GM19397 (cell line): ENCODE data around the gene DAAM2.

Experiments
- ATAC-seq: cut with Tn5 transposase; IDR thresholded peaks from one replicate; pipeline ENCODE4 v1.9.1; 2021; ENCODE audit warnings: mild to moderate bottlenecking, moderate library complexity; ENCODE audit not compliant: unreplicated experiment

DAAM2 gene

GRCh38 chr6:39791850-39792539 lies at the start of gene DAAM2:
Gene DAAM2, plus strand, starts transcription at chr6:39792376. Its CDS starts 63,927 bp downstream, at chr6:39856303.
- ATAC-seq: no peak

GRCh38 chr6:39746795-39747194 lies 45.4 kb upstream of the DAAM2 start:
- ATAC-seq: no peak

- ATAC-seq: no peak
Observed at GRCh38 chr6:39752835-39753724, 39.1 kb upstream of the DAAM2 start.

GRCh38 chr6:39753725-39754045 lies 38.5 kb upstream of the DAAM2 start:
- no peak for ATAC-seq

GRCh38 chr6:39754514-39755115 lies 37.6 kb upstream of the DAAM2 start:
- no peak for ATAC-seq

GRCh38 chr6:39755231-39755630 lies 36.9 kb upstream of the DAAM2 start:
- no peak for ATAC-seq

- ATAC-seq: no peak
Observed at GRCh38 chr6:39756582-39756981, 35.6 kb upstream of the DAAM2 start.

- ATAC-seq: no peak
Observed at GRCh38 chr6:39758905-39759605, 33.1 kb upstream of the DAAM2 start.

GRCh38 chr6:39760226-39760952 lies 31.8 kb upstream of the DAAM2 start:
- ATAC-seq: no peak

GRCh38 chr6:39765508-39766065 lies 26.6 kb upstream of the DAAM2 start:
- ATAC-seq: no peak

- ATAC-seq: no peak
Observed at GRCh38 chr6:39769012-39769411, 23.2 kb upstream of the DAAM2 start.

GRCh38 chr6:39770446-39770845 lies 21.7 kb upstream of the DAAM2 start:
- ATAC-seq: no peak

GRCh38 chr6:39772559-39773273 lies 19.5 kb upstream of the DAAM2 start:
- ATAC-seq: no peak

- no peak for ATAC-seq
Observed at GRCh38 chr6:39773782-39774181, 18.4 kb upstream of the DAAM2 start.

- no peak for ATAC-seq
Observed at GRCh38 chr6:39776581-39776980, 15.6 kb upstream of the DAAM2 start.

GRCh38 chr6:39777218-39777617 lies 15.0 kb upstream of the DAAM2 start:
- no peak for ATAC-seq

GRCh38 chr6:39777661-39778060 lies 14.5 kb upstream of the DAAM2 start:
- ATAC-seq: no peak

GRCh38 chr6:39778581-39779255 lies 13.5 kb upstream of the DAAM2 start:
- no peak for ATAC-seq

- ATAC-seq: no peak
Observed at GRCh38 chr6:39785281-39785680, 6.9 kb upstream of the DAAM2 start.
